Urothelium cell line (cell line): ENCODE results near the gene C2CD3.

Source experiments
- DNase-seq: peaks from one replicate; pipeline ENCODE4 v3.0.0; 2011; ENCODE audit warnings: low spot score, mixed read lengths
- FAIRE-seq: peaks from 2 replicates; lab custom pipeline; 2011; peaks lifted over from hg19 to GRCh38; lab: Jason Lieb, UNC

Gene C2CD3

GRCh38 chr11:74024261-74025029, 146.4 kb downstream of the C2CD3 start:
- DNase-seq: no peak
- FAIRE-seq: no peak

GRCh38 chr11:74023276-74023675, 147.5 kb downstream of the C2CD3 start:
- DNase-seq (no peak), FAIRE-seq (no peak)

GRCh38 chr11:74022546-74022945, 148.3 kb downstream of the C2CD3 start:
- FAIRE-seq (no peak), DNase-seq (no peak)

GRCh38 chr11:74021998-74022397, 148.8 kb downstream of the C2CD3 start:
- DNase-seq (no peak), FAIRE-seq (no peak)

- FAIRE-seq: no peak
- no peak for DNase-seq
Observed at GRCh38 chr11:74020539-74020938, 150.3 kb downstream of the C2CD3 start.

- FAIRE-seq (no peak), DNase-seq (no peak)
Observed at GRCh38 chr11:74019860-74020259, 150.9 kb downstream of the C2CD3 start.

GRCh38 chr11:74019104-74019738, 151.6 kb downstream of the C2CD3 start:
- FAIRE-seq: no peak

GRCh38 chr11:74018331-74019005, 152.3 kb downstream of the C2CD3 start:
- DNase-seq (no peak), FAIRE-seq (no peak)

More at GRCh38 chr11:74019104-74019738, 151.6 kb downstream of the C2CD3 start:
- no peak for DNase-seq

- DNase-seq: no peak
- no peak for FAIRE-seq
Observed at GRCh38 chr11:74017631-74018030, 153.2 kb downstream of the C2CD3 start.

- no peak for FAIRE-seq
- no peak for DNase-seq
Observed at GRCh38 chr11:74015919-74016684, 154.7 kb downstream of the C2CD3 start.

GRCh38 chr11:74014880-74015279, 155.9 kb downstream of the C2CD3 start:
- DNase-seq (no peak), FAIRE-seq (no peak)

GRCh38 chr11:74013141-74013540, 157.7 kb downstream of the C2CD3 start:
- DNase-seq (no peak), FAIRE-seq (no peak)

GRCh38 chr11:74012074-74012809, 158.6 kb downstream of the C2CD3 start:
- no peak for DNase-seq
- no peak for FAIRE-seq

GRCh38 chr11:74011360-74012073, 159.3 kb downstream of the C2CD3 start:
- no peak for DNase-seq
- no peak for FAIRE-seq

- FAIRE-seq: no peak
- no peak for DNase-seq
Observed at GRCh38 chr11:74010306-74011300, 160.2 kb downstream of the C2CD3 start.

- DNase-seq (no peak), FAIRE-seq (no peak)
Observed at GRCh38 chr11:74009675-74010305, 161.0 kb downstream of the C2CD3 start.

- no peak for FAIRE-seq
- DNase-seq: no peak
Observed at GRCh38 chr11:74009230-74009547, 161.6 kb downstream of the C2CD3 start.
